K562 (cell line): ENCODE data around the gene DOCK3. TPM values are rescaled to one million over a fixed set of nuclear protein-coding genes. Genes with fewer than 3 reads are reported as not detected.

Experiments used
- ATAC-seq: fragments of 200-7000 bp; cut with Tn5 transposase; 3 replicates; pipeline ENCODE4 v1.9.1; 2020; ENCODE audit warnings: moderate library complexity
- BruUV-seq: library from RNA; stranded (reverse); fragments of 400-500 nt; replicated peaks from 2 replicates; lab custom pipeline; 2021; lab: Mats Ljungman, UMichigan
- CTCF ChIA-PET: fragments of 300-600 bp; formaldehyde crosslinking; extraction: SDS; loops from one replicate; lab custom pipeline; 2021; ENCODE audit warnings: low intra/inter-chr PET ratio; lab: Yijun Ruan, JAX
- POLR2A ChIA-PET: fragments of 300-600, 350-650 bp; sonication (Branson Sonifier 250); formaldehyde crosslinking; extraction: SDS; loops from one replicate; lab custom pipeline; 2021; ENCODE audit warnings: antibody characterized with exemption, inconsistent platforms; lab: Yijun Ruan, JAX
- DNase-seq, 4 experiments: peaks; one replicate each; pipeline versions ENCODE4 v3.0.0 to v3.0.0-alpha.2; 2011 to 2018; ENCODE audit warnings: low spot score in 3 of 4, mixed read lengths in 3 of 4; ENCODE audit errors: extremely low read depth in 1 of 4
- FAIRE-seq: peaks from 2 replicates; lab custom pipeline; 2011; peaks lifted over from hg19 to GRCh38; lab: Jason Lieb, UNC
- H2AFZ ChIP-seq: 2 replicates; pipeline ENCODE4 v1.6.0; 2011; ENCODE audit warnings: low read depth, low read length, control low read depth, inconsistent platforms
- H3K27ac ChIP-seq: fragments of 200-600 bp; 3 replicates; pipeline ENCODE4 v1.8.0; 2011; ENCODE audit warnings: low read depth, mild to moderate bottlenecking, control low read depth, inconsistent platforms, low read length, moderate library complexity, mixed read lengths; ENCODE audit errors: extremely low read depth
- H3K27me3 ChIP-seq, 2 experiments: fragments of 300-600 bp in 1 of 2; 2 replicates in 1 of 2; 3 replicates in 1 of 2; pipeline versions ENCODE4 v1.6.0 to v1.8.0; 2011; ENCODE audit warnings: inconsistent platforms in 2 of 2, low read length in 2 of 2, mild to moderate bottlenecking in 1 of 2, mixed read lengths in 1 of 2, moderate library complexity in 1 of 2; ENCODE audit not compliant: control insufficient read depth in 2 of 2, insufficient read depth in 2 of 2
- H3K36me3 ChIP-seq: fragments of 300-600 bp; 3 replicates; pipeline ENCODE4 v1.8.0; 2011; ENCODE audit warnings: mild to moderate bottlenecking, low read length, inconsistent platforms; ENCODE audit not compliant: control insufficient read depth, insufficient read depth
- H3K4me1 ChIP-seq, 2 experiments: fragments of 200-600 bp in 1 of 2; replicated peaks in 1 of 2; 2 replicates in 1 of 2; 3 replicates in 1 of 2; pipeline versions ENCODE4 v1.5.1 to v1.8.0; 2011; ENCODE audit warnings: inconsistent platforms in 2 of 2, low read length in 2 of 2, mild to moderate bottlenecking in 1 of 2, mixed read lengths in 1 of 2, moderate library complexity in 1 of 2; ENCODE audit not compliant: control insufficient read depth in 2 of 2, insufficient read depth in 2 of 2
- H3K4me2 ChIP-seq: 2 replicates; pipeline ENCODE4 v1.6.1; 2011; ENCODE audit warnings: low read length, control low read depth, inconsistent platforms, mixed read lengths; ENCODE audit not compliant: insufficient read depth
- H3K4me3 ChIP-seq: fragments of 200-600 bp; sonication (generic), shearing (Covaris generic); 2 replicates; pipeline ENCODE4 v1.5.1; 2016; ENCODE audit warnings: control low read depth, inconsistent platforms
- H3K79me2 ChIP-seq: fragments of 200-600 bp; 3 replicates; pipeline ENCODE4 v1.8.0; 2011; ENCODE audit warnings: low read length, inconsistent platforms; ENCODE audit not compliant: control insufficient read depth, insufficient read depth
- H3K9ac ChIP-seq, 2 experiments: 2 replicates each; pipeline versions ENCODE4 v1.6.0 to v1.6.1; 2011; ENCODE audit warnings: low read depth in 2 of 2, low read length in 2 of 2, control low read depth in 1 of 2, inconsistent platforms in 1 of 2, mild to moderate bottlenecking in 1 of 2, mixed read lengths in 1 of 2; ENCODE audit not compliant: insufficient read depth in 1 of 2
- H3K9me1 ChIP-seq: one replicate; pipeline ENCODE4 v1.6.0; 2011; ENCODE audit warnings: inconsistent platforms, mild to moderate bottlenecking, low read length, moderate library complexity; ENCODE audit not compliant: control insufficient read depth, insufficient read depth
- H3K9me3 ChIP-seq: replicated peaks from 2 replicates; pipeline ENCODE4 v1.5.1; 2011; ENCODE audit warnings: low read depth, low read length, inconsistent platforms; ENCODE audit not compliant: control insufficient read depth, insufficient read depth
- H4K20me1 ChIP-seq: replicated peaks from 2 replicates; pipeline ENCODE4 v1.6.1; 2011; ENCODE audit warnings: low read length, inconsistent platforms, mixed read lengths; ENCODE audit not compliant: control insufficient read depth, insufficient read depth
- FOXP1 ChIP-seq: sonication (generic); formaldehyde crosslinking; IDR thresholded peaks from 2 replicates; pipeline ENCODE4 v1.8.0; 2022; ENCODE audit warnings: mild to moderate bottlenecking, missing genetic modification reagents
- HDGF ChIP-seq: fragments of 450-650 bp; IDR thresholded peaks from 2 replicates; pipeline ENCODE4 v1.6.1; 2016
- MTA3 ChIP-seq: fragments of 450-650 bp; formaldehyde crosslinking; IDR thresholded peaks from 2 replicates; pipeline ENCODE4 v1.6.1; 2017; ENCODE audit warnings: mild to moderate bottlenecking, borderline replicate concordance
- MYNN ChIP-seq, 2 experiments: sonication (generic); formaldehyde crosslinking in 1 of 2; IDR thresholded peaks; 2 replicates each; pipeline versions ENCODE4 v1.5.0 to v1.6.1; 2016 to 2020; ENCODE audit warnings: antibody characterized with exemption in 1 of 2, missing genetic modification reagents in 1 of 2
- NFIX ChIP-seq: fragments of 250-450 bp; sonication (Bioruptor Pico); IDR thresholded peaks from 2 replicates; pipeline ENCODE4 v1.4.0; 2020; ENCODE audit warnings: low read depth, mild to moderate bottlenecking, moderate library complexity
- PHF20 ChIP-seq: fragments of 450-650 bp; IDR thresholded peaks from 2 replicates; pipeline ENCODE4 v1.6.1; 2018; ENCODE audit not compliant: partially characterized antibody
- PRPF4 ChIP-seq: fragments of 200-400 bp; formaldehyde crosslinking; IDR thresholded peaks from one replicate; pipeline ENCODE4 v1.6.1; 2017; ENCODE audit warnings: low read length, low read depth, mild to moderate bottlenecking; ENCODE audit not compliant: insufficient read depth, poor library complexity, severe bottlenecking
- SNIP1 ChIP-seq: fragments of 450-650 bp; IDR thresholded peaks from 2 replicates; pipeline ENCODE4 v1.7.1; 2017; ENCODE audit warnings: low read depth, mild to moderate bottlenecking
- SOX6 ChIP-seq: fragments of 450-650 bp; IDR thresholded peaks from 2 replicates; pipeline ENCODE4 v1.6.1; 2014; ENCODE audit warnings: mild to moderate bottlenecking
- SRSF3 ChIP-seq: fragments of 200-400 bp; formaldehyde crosslinking; IDR thresholded peaks from 2 replicates; pipeline ENCODE4 v1.6.1; 2016; ENCODE audit warnings: mild to moderate bottlenecking, low read length, moderate library complexity; ENCODE audit not compliant: insufficient read depth
- TBL1XR1 ChIP-seq, 2 experiments: IDR thresholded peaks; 2 replicates each; pipeline ENCODE4 v1.6.1; 2012; ENCODE audit warnings: improper control_type of control experiment in 2 of 2, low read length in 2 of 2, mild to moderate bottlenecking in 1 of 2
- ZBED1 ChIP-seq: IDR thresholded peaks from 2 replicates; pipeline ENCODE4 v1.6.1; 2014
- ZBTB7A ChIP-seq: IDR thresholded peaks from 2 replicates; pipeline ENCODE4 v1.6.1; 2011; ENCODE audit warnings: low read depth, mild to moderate bottlenecking, low read length, moderate library complexity, borderline replicate concordance; ENCODE audit not compliant: control insufficient read depth
- ZNF316 ChIP-seq: fragments of 450-650 bp; IDR thresholded peaks from 2 replicates; pipeline ENCODE4 v1.6.1; 2016
- ZNF785 ChIP-seq: fragments of 250-450 bp; sonication (Bioruptor Pico); IDR thresholded peaks from 2 replicates; pipeline ENCODE4 v1.4.0; 2020; ENCODE audit warnings: mild to moderate bottlenecking
- WGBS: fragments of 100-300 bp; shearing (Covaris generic); methylation state at CpG from one replicate; pipeline ENCODE4 v1.1.6; 2016; ENCODE audit warnings: low coverage, mixed read lengths; ENCODE audit not compliant: insufficient coverage; ENCODE audit errors: missing lambda C conversion rate; 5-methylcytosine and 5-hydroxymethylcytosine counted together
- in situ Hi-C: fragments of 300-500 bp; cut with MboI; formaldehyde crosslinking; loops from 4 replicates; pipeline ENCODE4 v1.15.0; 2018; ENCODE audit warnings: inconsistent platforms, mixed read lengths
- intact Hi-C: fragments of 100-400 bp; cut with micrococcal nuclease; formaldehyde crosslinking; loops from 2 replicates; pipeline ENCODE4 v1.14.2; 2022
- polyA plus RNA-seq, 8 experiments: library from polyadenylated mRNA; depleted of rRNA in 4 of 8; stranded (reverse) in 5 of 8; unstranded in 3 of 8; fragments of >200 nt; fragmentation: Nextera tagmentation in 2 of 8; fragmentation: Illumina TruSeq in 1 of 8; extraction: Ambion mirVana in 2 of 8; extraction: Trizol in 1 of 8; gene quantifications; 2 replicates each; pipeline versions ENCODE4 v1.2.1 to v1.2.3, GENCODE V29; 2011 to 2014; ENCODE audit warnings: inconsistent platforms in 1 of 8, missing spikeins in 1 of 8
- total RNA-seq, 7 experiments: library from RNA; depleted of rRNA in 6 of 7; stranded (reverse); fragments of >200 nt in 6 of 7; fragmentation: Illumina TruSeq in 2 of 7; extraction: Trizol in 2 of 7; gene quantifications; 2 replicates each; pipeline versions ENCODE4 v1.2.1 to v1.2.3, GENCODE V29; 2011 to 2021; ENCODE audit warnings: low replicate concordance in 1 of 7
- TF ChIP-seq, protein P1 (sequence below): sonication (generic); formaldehyde crosslinking; IDR thresholded peaks from 2 replicates; pipeline ENCODE4 v1.8.1; 2023; ENCODE audit warnings: missing genetic modification reagents, mild to moderate bottlenecking, borderline replicate concordance
- TF ChIP-seq, protein P2 (sequence below): fragments of 450-650 bp; formaldehyde crosslinking; IDR thresholded peaks from 2 replicates; pipeline ENCODE4 v1.4.0; 2022; ENCODE audit warnings: missing genetic modification characterization
- TF ChIP-seq, protein P3 (sequence below): sonication (generic); formaldehyde crosslinking; IDR thresholded peaks from 2 replicates; pipeline ENCODE4 v1.8.0; 2022; ENCODE audit warnings: mild to moderate bottlenecking, missing genetic modification reagents

Gene DOCK3
- total and polyA plus RNA-seq, 9 of the 15 experiments (the other 6 are each of a cell fraction or from before 2014, with no cell fraction given), result under 0.01 to 0.03 (median 0.01) TPM; not detected in 4

DNA sequence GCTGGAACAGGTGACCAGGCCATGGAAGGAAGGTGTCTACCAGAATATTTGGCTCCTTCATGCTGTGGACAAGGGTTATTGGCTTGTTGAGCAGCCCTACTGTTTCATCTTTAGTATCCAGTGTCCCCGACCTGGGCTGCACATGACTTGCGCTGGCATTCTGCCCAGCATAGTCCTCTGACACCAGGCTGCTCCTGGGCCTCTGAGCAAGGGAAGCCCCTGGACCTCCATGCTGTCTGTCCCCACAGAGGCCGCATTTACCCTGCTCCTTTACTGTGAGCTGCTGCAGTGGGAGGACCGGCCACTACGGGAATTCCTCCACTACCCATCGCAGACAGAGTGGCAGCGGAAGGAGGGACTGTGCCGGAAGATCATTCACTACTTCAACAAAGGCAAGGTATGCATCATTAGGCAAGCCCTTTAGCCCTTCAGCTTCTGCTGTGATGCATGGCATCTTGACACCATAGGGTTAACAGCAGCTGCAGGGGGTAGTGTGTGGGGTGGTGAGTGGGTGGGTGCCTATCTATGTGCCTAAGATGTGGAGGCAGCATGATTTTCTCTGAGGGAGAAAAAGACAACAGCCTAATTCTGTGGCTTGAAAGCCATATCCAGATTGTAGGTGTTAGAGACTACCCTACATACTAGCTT, 666.4 kb downstream of the DOCK3 start:
- H2AFZ ChIP-seq, result no peak overlapping the region
- 4% methylated on average over 7 of the region's 8 CpGs for WGBS

More for the DNA sequence above, 666.4 kb downstream of the DOCK3 start:
- ChIA-PET POLR2A (no interaction called here), CTCF (no interaction called here)
- H3K4me3 ChIP-seq, result no peak overlapping the region
- H4K20me1 ChIP-seq, result no peaks in the 10 kb centered on the region
- no peaks in the 10 kb centered on the region for H3K9me1 ChIP-seq
- FAIRE-seq (no peak), ATAC-seq (no peak)
- BruUV-seq, result no TSS peak
- H3K36me3 ChIP-seq, result no peaks in the 10 kb centered on the region
- no peaks in the 10 kb centered on the region for H3K9me3 ChIP-seq
- TF ChIP-seq MTA3 (no peak), SRSF3 (no peak), SNIP1 (no peak), ZNF785 (CRISPR knock-in tag) (no peak), MYNN (IDR thresholded peaks at IDR 0.05) (no peak), MYNN (CRISPR knock-in tag; IDR thresholded peaks at IDR 0.05) (no peak), TBL1XR1 (IDR thresholded peaks at IDR 0.05; ENCODE audit: low read length in 2 of 2) (no peak), ZBED1 (no peak), NFIX (CRISPR knock-in tag) (no peak), ZBTB7A (no peak), PHF20 (no peak), PRPF4 (no peak), SOX6 (no peak), ZNF316 (no peak), HDGF (no peak), FOXP1 (CRISPR knock-in tag) (no peak)
- TF ChIP-seq, protein P1, sequence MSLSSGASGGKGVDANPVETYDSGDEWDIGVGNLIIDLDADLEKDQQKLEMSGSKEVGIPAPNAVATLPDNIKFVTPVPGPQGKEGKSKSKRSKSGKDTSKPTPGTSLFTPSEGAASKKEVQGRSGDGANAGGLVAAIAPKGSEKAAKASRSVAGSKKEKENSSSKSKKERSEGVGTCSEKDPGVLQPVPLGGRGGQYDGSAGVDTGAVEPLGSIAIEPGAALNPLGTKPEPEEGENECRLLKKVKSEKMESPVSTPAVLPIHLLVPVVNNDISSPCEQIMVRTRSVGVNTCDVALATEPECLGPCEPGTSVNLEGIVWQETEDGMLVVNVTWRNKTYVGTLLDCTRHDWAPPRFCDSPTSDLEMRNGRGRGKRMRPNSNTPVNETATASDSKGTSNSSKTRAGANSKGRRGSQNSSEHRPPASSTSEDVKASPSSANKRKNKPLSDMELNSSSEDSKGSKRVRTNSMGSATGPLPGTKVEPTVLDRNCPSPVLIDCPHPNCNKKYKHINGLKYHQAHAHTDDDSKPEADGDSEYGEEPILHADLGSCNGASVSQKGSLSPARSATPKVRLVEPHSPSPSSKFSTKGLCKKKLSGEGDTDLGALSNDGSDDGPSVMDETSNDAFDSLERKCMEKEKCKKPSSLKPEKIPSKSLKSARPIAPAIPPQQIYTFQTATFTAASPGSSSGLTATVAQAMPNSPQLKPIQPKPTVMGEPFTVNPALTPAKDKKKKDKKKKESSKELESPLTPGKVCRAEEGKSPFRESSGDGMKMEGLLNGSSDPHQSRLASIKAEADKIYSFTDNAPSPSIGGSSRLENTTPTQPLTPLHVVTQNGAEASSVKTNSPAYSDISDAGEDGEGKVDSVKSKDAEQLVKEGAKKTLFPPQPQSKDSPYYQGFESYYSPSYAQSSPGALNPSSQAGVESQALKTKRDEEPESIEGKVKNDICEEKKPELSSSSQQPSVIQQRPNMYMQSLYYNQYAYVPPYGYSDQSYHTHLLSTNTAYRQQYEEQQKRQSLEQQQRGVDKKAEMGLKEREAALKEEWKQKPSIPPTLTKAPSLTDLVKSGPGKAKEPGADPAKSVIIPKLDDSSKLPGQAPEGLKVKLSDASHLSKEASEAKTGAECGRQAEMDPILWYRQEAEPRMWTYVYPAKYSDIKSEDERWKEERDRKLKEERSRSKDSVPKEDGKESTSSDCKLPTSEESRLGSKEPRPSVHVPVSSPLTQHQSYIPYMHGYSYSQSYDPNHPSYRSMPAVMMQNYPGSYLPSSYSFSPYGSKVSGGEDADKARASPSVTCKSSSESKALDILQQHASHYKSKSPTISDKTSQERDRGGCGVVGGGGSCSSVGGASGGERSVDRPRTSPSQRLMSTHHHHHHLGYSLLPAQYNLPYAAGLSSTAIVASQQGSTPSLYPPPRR (CRISPR knock-in tag), result no peak
- TF ChIP-seq, protein P2, sequence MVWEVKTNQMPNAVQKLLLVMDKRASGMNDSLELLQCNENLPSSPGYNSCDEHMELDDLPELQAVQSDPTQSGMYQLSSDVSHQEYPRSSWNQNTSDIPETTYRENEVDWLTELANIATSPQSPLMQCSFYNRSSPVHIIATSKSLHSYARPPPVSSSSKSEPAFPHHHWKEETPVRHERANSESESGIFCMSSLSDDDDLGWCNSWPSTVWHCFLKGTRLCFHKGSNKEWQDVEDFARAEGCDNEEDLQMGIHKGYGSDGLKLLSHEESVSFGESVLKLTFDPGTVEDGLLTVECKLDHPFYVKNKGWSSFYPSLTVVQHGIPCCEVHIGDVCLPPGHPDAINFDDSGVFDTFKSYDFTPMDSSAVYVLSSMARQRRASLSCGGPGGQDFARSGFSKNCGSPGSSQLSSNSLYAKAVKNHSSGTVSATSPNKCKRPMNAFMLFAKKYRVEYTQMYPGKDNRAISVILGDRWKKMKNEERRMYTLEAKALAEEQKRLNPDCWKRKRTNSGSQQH (CRISPR knock-in tag), result no peak
- TF ChIP-seq, protein P3, sequence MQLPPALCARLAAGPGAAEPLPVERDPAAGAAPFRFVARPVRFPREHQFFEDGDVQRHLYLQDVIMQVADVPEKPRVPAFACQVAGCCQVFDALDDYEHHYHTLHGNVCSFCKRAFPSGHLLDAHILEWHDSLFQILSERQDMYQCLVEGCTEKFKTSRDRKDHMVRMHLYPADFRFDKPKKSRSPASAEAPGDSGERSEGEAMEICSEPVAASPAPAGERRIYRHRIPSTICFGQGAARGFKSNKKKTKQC (CRISPR knock-in tag), result no peak
- TF ChIP-seq, all 486 proteins: peak for 0
- no peak overlapping the region for H3K4me2 ChIP-seq
- no peak for DNase-seq
- H3K9ac ChIP-seq, result no peak overlapping the region
- no peaks in the 10 kb centered on the region for H3K79me2 ChIP-seq
- intact Hi-C loops (no loop called here), in situ Hi-C loops (no loop called here)
- no peak overlapping the region for H3K27ac ChIP-seq
- H3K27me3 ChIP-seq, result no peaks in the 10 kb centered on the region; a peak in 1 of 5 replicates
- H3K4me1 ChIP-seq, result no peaks in the 10 kb centered on the region
